HPDE6-E6E7 (cell line): ENCODE data around the gene PCDHGA10.
"Not testable (repeated sequence)": the region's sequence is repeated elsewhere in the genome, so short reads cannot be mapped to it uniquely, and the experiment has no call there.

Source experiments
- DNase-seq: peaks from one replicate; pipeline ENCODE4 v3.0.0; 2011; ENCODE audit warnings: missing footprints; ENCODE audit errors: extremely low spot score

PCDHGA10 gene

GRCh38 chr5:141420855-141421488 is 8.2 kb downstream of the PCDHGA10 start, which contains the start of gene PCDHGA11:
TSS of gene PCDHGA11 (plus strand) at chr5:141421051. CDS start at chr5:141421228, 177 bp downstream.
- DNase-seq, result no peak

DNA sequence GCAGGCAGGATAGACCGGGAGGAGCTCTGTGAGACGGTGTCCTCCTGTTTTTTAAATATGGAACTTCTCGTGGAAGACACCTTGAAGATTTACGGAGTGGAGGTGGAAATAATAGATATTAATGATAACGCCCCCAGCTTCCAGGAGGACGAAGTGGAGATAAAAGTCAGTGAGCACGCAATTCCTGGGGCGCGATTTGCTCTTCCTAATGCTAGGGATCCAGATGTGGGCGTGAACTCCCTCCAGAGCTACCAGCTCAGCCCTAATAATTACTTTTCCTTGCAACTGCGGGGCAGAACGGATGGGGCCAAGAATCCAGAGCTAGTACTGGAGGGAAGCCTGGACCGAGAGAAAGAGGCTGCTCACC is 8.7 kb downstream of the PCDHGA10 start:
- DNase-seq, result no peak

- DNase-seq, result no peak
These were observed 10.0 kb downstream of the PCDHGA10 start for GRCh38 chr5:141422742-141423291.

GRCh38 chr5:141427783-141428426 is 15.1 kb downstream of the PCDHGA10 start:
- DNase-seq, result no peak

DNA sequence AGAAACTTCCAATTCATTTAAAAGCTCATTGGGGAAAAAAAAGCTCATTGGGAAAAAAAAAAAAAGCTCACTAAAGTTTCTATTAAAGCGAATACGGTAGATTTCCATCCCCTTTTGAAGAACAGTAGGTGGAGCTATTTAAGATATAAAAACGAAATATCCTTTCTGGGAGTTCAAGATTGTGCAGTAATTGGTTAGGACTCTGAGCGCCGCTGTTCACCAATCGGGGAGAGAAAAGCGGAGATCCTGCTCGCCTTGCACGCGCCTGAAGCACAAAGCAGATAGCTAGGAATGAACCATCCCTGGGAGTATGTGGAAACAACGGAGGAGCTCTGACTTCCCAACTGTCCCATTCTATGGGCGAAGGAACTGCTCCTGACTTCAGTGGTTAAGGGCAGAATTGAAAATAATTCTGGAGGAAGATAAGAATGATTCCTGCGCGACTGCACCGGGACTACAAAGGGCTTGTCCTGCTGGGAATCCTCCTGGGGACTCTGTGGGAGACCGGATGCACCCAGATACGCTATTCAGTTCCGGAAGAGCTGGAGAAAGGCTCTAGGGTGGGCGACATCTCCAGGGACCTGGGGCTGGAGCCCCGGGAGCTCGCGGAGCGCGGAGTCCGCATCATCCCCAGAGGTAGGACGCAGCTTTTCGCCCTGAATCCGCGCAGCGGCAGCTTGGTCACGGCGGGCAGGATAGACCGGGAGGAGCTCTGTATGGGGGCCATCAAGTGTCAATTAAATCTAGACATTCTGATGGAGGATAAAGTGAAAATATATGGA is 17.7 kb downstream of the PCDHGA10 start, which contains the start of gene PCDHGA12:
PCDHGA12 (plus strand) TSS at position 176 of the 782 bp plus-strand sequence; CDS start at position 429, 253 bp downstream.
- peak; percentile 54 for DNase-seq

- DNase-seq, result no peak
These were observed 18.5 kb downstream of the PCDHGA10 start for GRCh38 chr5:141431286-141431685.

DNA sequence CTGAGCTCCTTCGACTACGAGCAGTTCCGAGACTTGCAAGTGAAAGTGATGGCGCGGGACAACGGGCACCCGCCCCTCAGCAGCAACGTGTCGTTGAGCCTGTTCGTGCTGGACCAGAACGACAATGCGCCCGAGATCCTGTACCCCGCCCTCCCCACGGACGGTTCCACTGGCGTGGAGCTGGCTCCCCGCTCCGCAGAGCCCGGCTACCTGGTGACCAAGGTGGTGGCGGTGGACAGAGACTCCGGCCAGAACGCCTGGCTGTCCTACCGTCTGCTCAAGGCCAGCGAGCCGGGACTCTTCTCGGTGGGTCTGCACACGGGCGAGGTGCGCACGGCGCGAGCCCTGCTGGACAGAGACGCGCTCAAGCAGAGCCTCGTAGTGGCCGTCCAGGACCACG is 19.5 kb downstream of the PCDHGA10 start:
- not testable (repeated sequence) for DNase-seq

DNA sequence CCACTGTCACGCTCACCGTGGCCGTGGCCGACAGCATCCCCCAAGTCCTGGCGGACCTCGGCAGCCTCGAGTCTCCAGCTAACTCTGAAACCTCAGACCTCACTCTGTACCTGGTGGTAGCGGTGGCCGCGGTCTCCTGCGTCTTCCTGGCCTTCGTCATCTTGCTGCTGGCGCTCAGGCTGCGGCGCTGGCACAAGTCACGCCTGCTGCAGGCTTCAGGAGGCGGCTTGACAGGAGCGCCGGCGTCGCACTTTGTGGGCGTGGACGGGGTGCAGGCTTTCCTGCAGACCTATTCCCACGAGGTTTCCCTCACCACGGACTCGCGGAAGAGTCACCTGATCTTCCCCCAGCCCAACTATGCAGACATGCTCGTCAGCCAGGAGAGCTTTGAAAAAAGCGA is 19.9 kb downstream of the PCDHGA10 start:
- not testable (repeated sequence) for DNase-seq

DNA sequence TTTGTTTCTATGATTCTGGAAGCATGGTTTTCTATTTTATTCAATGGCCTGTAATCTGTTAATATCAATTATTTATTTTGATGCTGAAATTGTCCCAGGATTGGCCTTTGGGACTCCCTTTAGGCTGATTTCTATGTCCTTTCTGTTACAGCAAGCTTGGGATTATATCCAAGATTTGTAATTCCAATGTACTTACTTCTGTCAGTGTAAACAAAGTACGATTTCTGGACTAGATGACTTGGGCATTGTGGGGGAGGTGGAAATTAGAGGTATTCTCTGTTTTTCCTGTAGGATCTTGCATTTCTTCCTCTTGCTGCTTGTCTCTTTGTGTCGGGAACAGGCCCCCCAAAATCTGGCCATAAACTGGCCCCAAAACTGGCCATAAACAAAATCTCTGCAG is 21.2 kb downstream of the PCDHGA10 start:
- DNase-seq, result no peak

DNA sequence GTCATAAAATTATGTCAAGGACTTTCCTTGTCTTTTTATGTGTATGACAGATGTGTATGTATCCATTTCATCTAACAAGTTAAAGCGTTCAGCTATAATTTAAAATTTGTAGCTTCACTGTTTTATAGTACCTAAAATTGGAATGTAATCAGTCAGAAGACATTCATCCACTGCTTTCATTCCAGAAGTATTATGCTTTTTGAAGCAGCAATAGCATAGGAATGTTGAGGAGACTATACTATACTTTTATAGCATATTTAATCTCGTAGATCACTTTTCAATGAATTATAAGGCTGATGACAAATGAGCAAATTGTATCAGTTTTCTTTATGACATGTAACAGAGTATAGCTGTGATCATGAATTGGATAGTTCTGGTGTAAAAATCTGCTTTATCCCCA is 24.4 kb downstream of the PCDHGA10 start:
- DNase-seq, result no peak

GRCh38 chr5:141439411-141440141 is 26.8 kb downstream of the PCDHGA10 start:
- no peak for DNase-seq

DNA sequence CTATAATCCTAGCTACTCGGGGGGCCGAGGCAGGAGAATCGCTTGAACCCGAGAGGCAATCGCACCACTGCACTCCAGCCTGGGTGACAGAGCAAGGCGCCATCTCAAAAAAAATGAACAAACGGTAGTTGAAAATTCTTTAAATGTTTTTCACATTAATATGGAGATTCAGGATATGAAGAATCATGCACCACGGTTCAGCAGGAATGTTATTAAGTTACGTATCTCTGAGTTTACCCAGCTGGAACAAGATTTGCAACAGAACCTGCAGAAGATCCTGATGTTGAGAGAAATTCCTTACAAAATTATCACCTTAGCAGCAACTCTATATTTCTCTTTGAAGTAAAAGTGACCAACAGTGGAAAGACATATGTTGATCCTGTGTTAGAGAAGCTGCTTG is 27.6 kb downstream of the PCDHGA10 start:
- no peak for DNase-seq

GRCh38 chr5:141441571-141442170 is 28.9 kb downstream of the PCDHGA10 start:
- no peak for DNase-seq

DNA sequence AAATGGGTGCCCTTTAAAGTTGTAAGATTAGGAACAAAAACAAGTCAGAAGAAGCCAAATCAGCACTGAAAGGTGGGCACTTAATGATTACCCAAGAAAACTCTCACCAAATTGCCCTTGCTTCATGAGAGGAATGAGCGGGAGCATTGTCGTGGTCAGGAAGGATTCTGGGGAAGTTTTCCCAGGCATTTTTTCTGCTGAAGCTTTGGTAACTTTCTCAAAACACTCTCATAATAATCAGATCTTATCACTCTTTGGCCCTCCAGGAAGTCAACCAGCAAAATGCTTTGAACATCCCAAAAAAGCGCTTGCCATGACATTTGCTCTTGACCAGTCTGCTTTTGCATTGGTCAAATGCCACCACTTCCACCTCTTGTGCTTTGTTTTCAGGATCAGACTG is 52.6 kb downstream of the PCDHGA10 start:
- no peak for DNase-seq
